RWPE1 (cell line): ENCODE results near the gene TIGD7.

ENCODE experiments used
- CTCF ChIA-PET: fragments of 350-600 bp; sonication (Branson Sonifier 250); formaldehyde crosslinking; extraction: SDS; loops from one replicate; lab custom pipeline; 2021; lab: Yijun Ruan, JAX
- POLR2A ChIA-PET: fragments of 400-600 bp; formaldehyde crosslinking; extraction: SDS; loops from one replicate; lab custom pipeline; 2020; ENCODE audit warnings: antibody characterized with exemption; ENCODE audit not compliant: low non-redundant PET; lab: Yijun Ruan, JAX
- DNase-seq: peaks from one replicate; pipeline ENCODE4 v3.0.0; 2012; ENCODE audit warnings: low spot score
- H3K27ac ChIP-seq: fragments of 450-650 bp; 2 replicates; pipeline ENCODE4 v1.5.1; 2017
- CTCF ChIP-seq: fragments of 450-650 bp; conservative IDR thresholded peaks from 2 replicates; pipeline ENCODE4 v1.5.1; 2017; ENCODE audit warnings: low read depth, mild to moderate bottlenecking

The TIGD7 gene

GRCh38 chr16:3328643-3329042, 23.4 kb upstream of the TIGD7 start:
- POLR2A ChIA-PET = no interaction called here
- H3K27ac ChIP-seq = no peak overlapping the region
- DNase-seq = no peak
- no peak for TF ChIP-seq CTCF
- CTCF ChIA-PET = no interaction called here

- no peak for DNase-seq
- TF ChIP-seq CTCF = no peak
- no peak overlapping the region for H3K27ac ChIP-seq
- ChIA-PET POLR2A (no interaction called here), CTCF (no interaction called here)
Observed at GRCh38 chr16:3328104-3328503, 22.9 kb upstream of the TIGD7 start.

- TF ChIP-seq CTCF = no peak
- CTCF ChIA-PET = no interaction called here
- no peak overlapping the region for H3K27ac ChIP-seq
- no peak for DNase-seq
- POLR2A ChIA-PET = no interaction called here
Observed at GRCh38 chr16:3327514-3327913, 22.3 kb upstream of the TIGD7 start.

- no peak for TF ChIP-seq CTCF
- CTCF ChIA-PET = interaction anchor here (0.7 kb wide), 1 partner anchor 907 kb away, joined by 4 read pairs; no protein-coding TSS in a partner anchor
- POLR2A ChIA-PET = no interaction called here
- H3K27ac ChIP-seq = no peak overlapping the region
- no peak for DNase-seq
Observed at GRCh38 chr16:3321816-3322215, 16.6 kb upstream of the TIGD7 start.

- H3K27ac ChIP-seq = no peak overlapping the region
- DNase-seq = no peak
- CTCF ChIA-PET = no interaction called here
- TF ChIP-seq CTCF = no peak
- POLR2A ChIA-PET = no interaction called here
Observed at GRCh38 chr16:3317315-3317999, 12.2 kb upstream of the TIGD7 start.

- no peak overlapping the region for H3K27ac ChIP-seq
- no peak for DNase-seq
- CTCF ChIA-PET = no interaction called here
- POLR2A ChIA-PET = no interaction called here
- no peak for TF ChIP-seq CTCF
Observed at GRCh38 chr16:3311496-3311895, 6.3 kb upstream of the TIGD7 start.
